H9 (cell line): ENCODE measurements around the gene TSPAN13. TPM values are rescaled to one million over a fixed set of nuclear protein-coding genes. Genes with fewer than 3 reads are reported as not detected.

Experiments used
- DNase-seq: peaks from one replicate; pipeline ENCODE4 v3.0.0-alpha.2; 2017
- H2AFZ ChIP-seq: one replicate; pipeline ENCODE4 v1.6.1; 2013; ENCODE audit warnings: mild to moderate bottlenecking, low read length, control low read depth, moderate library complexity
- H2AK5ac ChIP-seq: 2 replicates; pipeline ENCODE4 v1.6.1; 2013; ENCODE audit warnings: low read length, control low read depth, mixed read lengths; ENCODE audit not compliant: insufficient read length
- H2BK120ac ChIP-seq: one replicate; pipeline ENCODE4 v1.6.1; 2013; ENCODE audit warnings: low read depth, mild to moderate bottlenecking, low read length, control low read depth, inconsistent platforms; ENCODE audit not compliant: poor library complexity, severe bottlenecking
- H2BK12ac ChIP-seq: 2 replicates; pipeline ENCODE4 v1.6.1; 2013; ENCODE audit warnings: low read length, control low read depth, mixed read lengths, low read depth; ENCODE audit not compliant: insufficient read length
- H2BK15ac ChIP-seq: 2 replicates; pipeline ENCODE4 v1.6.1; 2013; ENCODE audit warnings: low read depth, low read length, control low read depth
- H2BK20ac ChIP-seq: one replicate; pipeline ENCODE4 v1.6.1; 2013; ENCODE audit warnings: low read depth, mild to moderate bottlenecking, low read length, control low read depth, inconsistent platforms; ENCODE audit not compliant: poor library complexity, severe bottlenecking
- H2BK5ac ChIP-seq: 2 replicates; pipeline ENCODE4 v1.6.1; 2013; ENCODE audit warnings: low read length, control low read depth, mixed read lengths; ENCODE audit not compliant: insufficient read length
- H3K14ac ChIP-seq: 2 replicates; pipeline ENCODE4 v1.6.1; 2013; ENCODE audit warnings: low read length, control low read depth; ENCODE audit not compliant: insufficient read depth
- H3K18ac ChIP-seq: 2 replicates; pipeline ENCODE4 v1.6.1; 2013; ENCODE audit warnings: low read depth, mild to moderate bottlenecking, mixed read lengths, low read length, control low read depth; ENCODE audit not compliant: insufficient read length
- H3K23ac ChIP-seq: 2 replicates; pipeline ENCODE4 v1.6.1; 2013; ENCODE audit warnings: low read length, control low read depth, mixed read lengths, low read depth; ENCODE audit not compliant: insufficient read length
- H3K23me2 ChIP-seq: 2 replicates; pipeline ENCODE4 v1.6.1; 2013; ENCODE audit warnings: low read depth, mild to moderate bottlenecking, mixed read lengths, low read length, control low read depth; ENCODE audit not compliant: insufficient read length, poor library complexity, severe bottlenecking
- H3K27ac ChIP-seq: 2 replicates; pipeline ENCODE4 v1.5.1; 2013; ENCODE audit warnings: low read length, control low read depth, mixed read lengths, low read depth; ENCODE audit not compliant: insufficient read length
- H3K27me3 ChIP-seq: 2 replicates; pipeline ENCODE4 v1.6.1; 2013; ENCODE audit warnings: low read length, control low read depth, inconsistent platforms; ENCODE audit not compliant: insufficient read depth
- H3K4ac ChIP-seq: 2 replicates; pipeline ENCODE4 v1.6.1; 2013; ENCODE audit warnings: low read depth, mild to moderate bottlenecking, control low read depth, inconsistent platforms, low read length, moderate library complexity
- H3K4me1 ChIP-seq: 2 replicates; pipeline ENCODE4 v1.6.1; 2013; ENCODE audit warnings: low read length, control low read depth, inconsistent platforms; ENCODE audit not compliant: insufficient read depth
- H3K4me2 ChIP-seq: 2 replicates; pipeline ENCODE4 v1.6.1; 2013; ENCODE audit warnings: low read length, control low read depth, mixed read lengths; ENCODE audit not compliant: insufficient read length, insufficient read depth
- H3K56ac ChIP-seq: 2 replicates; pipeline ENCODE4 v1.6.1; 2013; ENCODE audit warnings: low read depth, mild to moderate bottlenecking, mixed read lengths, low read length, control low read depth; ENCODE audit not compliant: insufficient read length
- H3K79me1 ChIP-seq: 2 replicates; pipeline ENCODE4 v1.6.1; 2013; ENCODE audit warnings: low read depth, mild to moderate bottlenecking, moderate library complexity, low read length, control low read depth, inconsistent platforms; ENCODE audit not compliant: insufficient read depth, poor library complexity, severe bottlenecking
- H3K79me2 ChIP-seq: 2 replicates; pipeline ENCODE4 v1.6.1; 2013; ENCODE audit warnings: low read length, control low read depth, inconsistent platforms; ENCODE audit not compliant: insufficient read depth
- H3K9ac ChIP-seq: 2 replicates; pipeline ENCODE4 v1.6.1; 2013; ENCODE audit warnings: low read length, control low read depth, mixed read lengths; ENCODE audit not compliant: insufficient read length; ENCODE audit errors: extremely low read depth
- H3K9me3 ChIP-seq: one replicate; pipeline ENCODE4 v1.6.1; 2013; ENCODE audit warnings: low read depth, low read length, inconsistent platforms; ENCODE audit not compliant: control insufficient read depth
- H3T11ph ChIP-seq: one replicate; pipeline ENCODE4 v1.6.1; 2013; ENCODE audit warnings: mild to moderate bottlenecking, low read length, control low read depth, inconsistent platforms
- H4K20me1 ChIP-seq: one replicate; pipeline ENCODE4 v1.6.1; 2013; ENCODE audit not compliant: control insufficient read depth, insufficient read length, insufficient read depth
- H4K5ac ChIP-seq: 2 replicates; pipeline ENCODE4 v1.6.1; 2013; ENCODE audit warnings: low read depth, mild to moderate bottlenecking, mixed read lengths, low read length, control low read depth; ENCODE audit not compliant: insufficient read length
- H4K8ac ChIP-seq: replicated peaks from 2 replicates; pipeline ENCODE4 v1.6.1; 2013; ENCODE audit warnings: low read length, control low read depth, mixed read lengths, low read depth; ENCODE audit not compliant: insufficient read length
- H4K91ac ChIP-seq: 2 replicates; pipeline ENCODE4 v1.6.1; 2013; ENCODE audit warnings: low read depth, mild to moderate bottlenecking, moderate library complexity, mixed read lengths, low read length, control low read depth; ENCODE audit not compliant: insufficient read length
- H3K27ac Mint-ChIP-seq, 3 experiments: 2 replicates in 2 of 3; 3 replicates in 1 of 3; pipeline ENCODE4 v1.8.0; 2020 to 2021; ENCODE audit warnings: mixed read lengths in 3 of 3, mild to moderate bottlenecking in 1 of 3, moderate library complexity in 1 of 3
- H3K27me3 Mint-ChIP-seq: 2 replicates; pipeline ENCODE4 v1.8.0; 2021; ENCODE audit warnings: low read depth, mild to moderate bottlenecking, moderate library complexity, mixed read lengths
- H3K36me3 Mint-ChIP-seq, 3 experiments: 2 replicates in 2 of 3; 3 replicates in 1 of 3; pipeline ENCODE4 v1.8.0; 2020 to 2021; ENCODE audit warnings: low read depth in 3 of 3, mixed read lengths in 3 of 3; ENCODE audit not compliant: insufficient read depth in 1 of 3
- H3K4me1 Mint-ChIP-seq, 2 experiments: 2 replicates each; pipeline ENCODE4 v1.8.0; 2020; ENCODE audit warnings: mixed read lengths in 2 of 2
- H3K4me3 Mint-ChIP-seq, 2 experiments: 2 replicates in 1 of 2; 3 replicates in 1 of 2; pipeline ENCODE4 v1.8.0; 2020 to 2021; ENCODE audit warnings: mild to moderate bottlenecking in 2 of 2, mixed read lengths in 2 of 2, moderate library complexity in 1 of 2
- H3K9me3 Mint-ChIP-seq, 2 experiments: 2 replicates in 1 of 2; 3 replicates in 1 of 2; pipeline ENCODE4 v1.8.0; 2020; ENCODE audit warnings: mild to moderate bottlenecking in 2 of 2, mixed read lengths in 2 of 2, moderate library complexity in 1 of 2
- CTCF ChIP-seq: fragments of 200-600 bp; sonication (generic); conservative IDR thresholded peaks from 3 replicates; pipeline ENCODE4 v1.8.0; 2021; ENCODE audit warnings: antibody characterized with exemption, mild to moderate bottlenecking
- WGBS: extraction: QIAGEN DNeasy Blood & Tissue Kit; methylation state at CpG from one replicate; pipeline ENCODE4 v1.1.7; 2013; ENCODE audit warnings: missing lambda C conversion rate, low lambda C conversion rate, mixed read lengths; ENCODE audit not compliant: insufficient read length; ENCODE audit errors: extremely low coverage; 5-methylcytosine and 5-hydroxymethylcytosine counted together
- total RNA-seq: library from RNA; stranded (reverse); gene quantifications from 2 replicates; pipeline ENCODE4 v1.2.1, GENCODE V29; 2021

Gene TSPAN13
- total RNA-seq, 1 experiment from 2014 or later = 18.7 TPM

GRCh38 chr7:16718111-16718656 lies 35.4 kb upstream of the TSPAN13 start:
- no CpG with 5 or more reads among the region's 3 CpGs for WGBS

More at GRCh38 chr7:16718111-16718656, 35.4 kb upstream of the TSPAN13 start:
- Histone ChIP-seq H3K23ac (no peak overlapping the region), H4K5ac (no peak overlapping the region), H2BK5ac (no peak overlapping the region), H2AK5ac (no peak overlapping the region), H3K9me3 (no peaks in the 10 kb centered on the region), H2BK15ac (no peak overlapping the region), H2BK12ac (no peak overlapping the region), H4K20me1 (no peaks in the 10 kb centered on the region), H3K27me3 (no peaks in the 10 kb centered on the region), H3K4me2 (no peak overlapping the region), H3K18ac (no peak overlapping the region), H4K8ac (no peak overlapping the region), H2BK20ac (no peak overlapping the region), H3K4ac (no peak overlapping the region), H2AFZ (no peak overlapping the region), H4K91ac (no peak overlapping the region), H3T11ph (no peak overlapping the region), H3K79me1 (no peaks in the 10 kb centered on the region), H3K27ac (no peak overlapping the region), H2BK120ac (no peak overlapping the region), H3K79me2 (no peaks in the 10 kb centered on the region), H3K9ac (no peak overlapping the region), H3K4me1 (no peaks in the 10 kb centered on the region), H3K14ac (no peak overlapping the region), H3K56ac (no peak overlapping the region), H3K23me2 (no peaks in the 10 kb centered on the region)
- H3K9me3 Mint-ChIP-seq = no peaks in the 10 kb centered on the region
- DNase-seq = no peak
- peaks cover 3 to 6% of the 10 kb centered on the region in 2 experiments; a peak in 3 of 4 replicates for H3K4me1 Mint-ChIP-seq
- no peaks in the 10 kb centered on the region for H3K27me3 Mint-ChIP-seq
- H3K27ac Mint-ChIP-seq = no peak overlapping the region; a peak in 1 of 7 replicates
- H3K36me3 Mint-ChIP-seq = no peaks in the 10 kb centered on the region
- H3K4me3 Mint-ChIP-seq = no peak overlapping the region
- no peak for TF ChIP-seq CTCF
